Activated T-cell treated with anti-CD3 and anti-CD28 coated beads, Interleukin-2, amount 50 U/mL, for 72 hours (primary cell): Measurements from ENCODE around the gene NUFIP2. TPM values are rescaled to one million over a fixed set of nuclear protein-coding genes. Genes with fewer than 3 reads are reported as not detected.
"Not testable (repeated sequence)": the region's sequence is repeated elsewhere in the genome, so short reads cannot be mapped to it uniquely, and the experiment has no call there.

Experiments
- ATAC-seq, 2 donors: fragments of 150-1000 bp; cut with Tn5 transposase; replicated peaks in 1 of 2; 2 replicates each; pipeline ENCODE4 v1.10.0; 2021; ENCODE audit warnings: moderate library complexity in 2 of 2, mild to moderate bottlenecking in 1 of 2
- DNase-seq, 2 donors: peaks; one replicate each; pipeline ENCODE4 v3.0.0; 2021 to 2022; ENCODE audit warnings: mixed read lengths in 1 of 2
- H3K27ac Mint-ChIP-seq: one replicate; pipeline ENCODE4 v1.8.0; 2022; ENCODE audit warnings: mild to moderate bottlenecking, moderate library complexity, mixed read lengths
- H3K27me3 Mint-ChIP-seq: one replicate; pipeline ENCODE4 v1.8.0; 2022; ENCODE audit warnings: low read depth, mixed read lengths
- H3K36me3 Mint-ChIP-seq, 2 donors: one replicate each; pipeline ENCODE4 v1.8.0; 2022; ENCODE audit warnings: mixed read lengths in 2 of 2, mild to moderate bottlenecking in 1 of 2; ENCODE audit not compliant: insufficient read depth in 2 of 2
- H3K4me1 Mint-ChIP-seq: one replicate; pipeline ENCODE4 v1.8.0; 2022; ENCODE audit warnings: low read depth, mixed read lengths
- H3K4me3 Mint-ChIP-seq, 2 donors: one replicate each; pipeline ENCODE4 v1.8.0; 2022; ENCODE audit warnings: mild to moderate bottlenecking in 2 of 2, mixed read lengths in 2 of 2, moderate library complexity in 2 of 2
- H3K9me3 Mint-ChIP-seq, 2 donors: one replicate each; pipeline ENCODE4 v1.8.0; 2022; ENCODE audit warnings: mixed read lengths in 2 of 2
- total RNA-seq, 2 donors: library from RNA; stranded (reverse); gene quantifications; one replicate each; pipeline ENCODE4 v1.2.3, GENCODE V29; 2022

The NUFIP2 gene
- total RNA-seq, 2 donors from 2014 or later, result 72.9 to 74.3 TPM

DNA sequence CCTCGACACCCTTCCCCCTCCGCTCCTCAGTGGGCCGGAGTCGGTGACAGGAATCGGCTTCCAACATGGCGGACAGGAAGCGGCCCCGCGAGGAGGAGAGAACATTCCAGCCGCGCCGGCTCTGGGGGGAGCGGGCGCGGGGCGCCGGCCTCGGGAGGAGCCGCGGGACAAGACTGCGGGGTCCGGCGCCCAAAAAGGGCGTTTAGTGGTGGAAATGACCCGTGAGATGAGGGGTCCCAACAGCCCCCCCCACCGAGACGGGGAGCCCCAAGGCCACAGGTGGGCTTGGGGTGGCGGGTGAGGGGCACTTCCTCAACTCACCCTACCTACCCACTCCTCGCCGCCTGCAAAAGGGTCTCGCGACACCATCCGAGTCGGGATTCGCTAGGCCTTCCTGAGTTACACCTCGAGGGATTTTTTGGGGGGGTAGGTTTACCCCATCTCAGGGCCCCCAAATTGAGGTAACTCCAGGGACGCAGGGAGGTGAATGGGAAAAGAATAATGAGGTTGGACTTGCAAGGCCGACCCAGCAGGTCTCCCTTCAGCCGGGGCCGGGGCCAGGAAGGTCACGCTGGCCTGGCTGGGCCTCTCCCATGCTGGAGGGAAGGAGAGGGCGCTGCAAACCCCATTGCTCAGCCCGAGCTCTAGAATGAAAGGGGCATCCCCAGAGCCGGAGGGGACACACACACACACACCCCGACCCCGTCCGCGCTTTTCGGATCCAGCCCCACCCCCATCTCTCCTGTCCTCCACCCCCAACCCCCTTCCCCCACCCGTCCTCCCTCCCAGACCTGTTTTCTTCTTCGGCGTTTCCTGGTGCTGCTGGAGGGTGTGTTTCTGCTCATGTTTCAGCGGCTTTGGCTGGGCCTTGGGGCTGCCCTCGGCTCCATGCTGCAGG, 707 bp downstream of the NUFIP2 start:
- H3K27ac Mint-ChIP-seq, result peak overlapping the region; percentile 99
- H3K9me3 Mint-ChIP-seq, result no peaks in the 10 kb centered on the region
- H3K4me3 Mint-ChIP-seq, result peak overlapping the region; percentile 96 to 98
- H3K36me3 Mint-ChIP-seq, result peaks cover 7 to 25% of the 10 kb centered on the region in 2 donors
- peaks cover 52% of the 10 kb centered on the region for H3K4me1 Mint-ChIP-seq
- ATAC-seq (peak; percentile 42 to 49), DNase-seq (peak; percentile 78 to 79)
- no peaks in the 10 kb centered on the region for H3K27me3 Mint-ChIP-seq

DNA sequence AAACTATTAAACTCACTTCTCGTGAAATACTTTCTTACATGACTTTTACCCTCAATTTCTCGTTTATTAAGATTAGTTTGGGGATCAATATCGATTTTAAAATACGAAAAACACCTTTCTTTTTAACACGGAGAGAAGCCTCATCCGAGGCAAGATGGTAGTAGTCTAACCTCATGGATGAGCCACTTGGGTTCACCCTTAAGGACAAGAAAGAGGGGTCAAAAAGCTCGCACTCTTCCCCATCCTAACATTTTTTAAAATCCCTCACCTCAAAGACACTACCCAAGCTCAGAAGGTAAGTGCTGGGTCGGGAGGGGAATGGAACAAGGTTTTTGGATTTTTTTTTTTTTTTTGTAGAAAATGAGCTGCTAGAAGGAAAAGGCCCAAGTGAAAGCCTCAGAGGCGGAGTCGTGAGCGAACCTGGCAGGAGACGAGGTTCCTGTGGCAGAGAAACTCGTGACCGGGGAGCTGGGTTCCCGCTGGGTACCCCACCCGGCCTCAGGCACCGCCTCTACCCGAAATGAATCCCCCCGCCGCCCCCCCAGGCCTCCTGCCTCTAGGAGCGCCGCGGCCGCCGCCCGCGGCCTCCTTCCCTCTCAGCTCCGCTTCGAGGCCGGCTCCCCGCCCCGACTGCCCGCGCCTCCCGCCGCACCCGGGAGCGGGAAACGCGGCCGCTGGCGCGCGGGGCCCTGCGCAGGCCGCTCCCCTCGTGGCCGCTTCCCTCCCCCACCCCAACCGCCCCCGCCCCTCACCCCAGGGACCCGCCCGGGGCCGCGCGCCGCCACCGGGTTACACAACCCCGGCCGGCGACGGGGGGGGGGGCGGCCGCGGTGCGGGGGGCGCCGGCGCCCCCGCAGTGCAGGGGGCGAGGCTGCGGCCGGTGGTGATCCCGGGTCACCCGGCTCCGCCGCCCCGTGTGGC, 1.6 kb downstream of the NUFIP2 start:
- Mint-ChIP-seq H3K27ac (peak overlapping the region; percentile 99), H3K4me3 (peak overlapping the region; percentile 98), H3K27me3 (no peaks in the 10 kb centered on the region), H3K36me3 (peaks cover 7 to 33% of the 10 kb centered on the region in 2 donors), H3K9me3 (no peaks in the 10 kb centered on the region), H3K4me1 (peaks cover 61% of the 10 kb centered on the region)
- DNase-seq, result peak; percentile 62
- ATAC-seq, result peak; percentile 1 to 3

DNA sequence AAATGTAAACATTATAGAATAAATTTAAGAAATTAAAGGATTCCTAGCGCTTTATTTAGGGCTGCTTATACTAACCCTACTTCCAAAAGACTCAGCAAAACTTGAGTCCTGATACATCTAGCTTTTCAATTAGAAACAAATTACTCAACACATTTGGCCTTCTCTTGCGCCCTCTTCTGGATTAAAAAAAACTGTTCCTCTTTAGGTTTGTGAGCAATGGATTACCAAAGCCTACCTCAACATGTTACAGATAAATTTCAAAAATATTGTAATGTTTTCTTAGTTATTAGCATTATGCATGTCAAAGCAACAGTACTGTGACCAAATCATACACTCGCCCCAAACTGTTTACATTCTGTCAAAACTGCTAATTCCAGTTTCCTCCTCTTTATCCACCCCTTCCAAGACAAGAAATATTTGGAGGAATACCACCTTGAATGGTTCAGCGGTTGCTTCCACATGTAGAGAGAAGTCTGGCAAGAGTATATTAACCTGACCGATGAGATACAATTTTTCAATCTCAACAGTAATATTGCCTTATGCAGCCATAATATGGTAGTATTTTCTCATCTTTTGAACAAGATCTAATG, 2.7 kb downstream of the NUFIP2 start:
- Mint-ChIP-seq H3K36me3 (peaks cover 9 to 44% of the 10 kb centered on the region in 2 donors), H3K27ac (peak overlapping the region; percentile 99), H3K27me3 (no peaks in the 10 kb centered on the region), H3K4me1 (peaks cover 72% of the 10 kb centered on the region), H3K9me3 (no peaks in the 10 kb centered on the region), H3K4me3 (peak overlapping the region; percentile 88 to 98)
- DNase-seq, result peak; percentile 23 to 50
- ATAC-seq, result no peak

DNA sequence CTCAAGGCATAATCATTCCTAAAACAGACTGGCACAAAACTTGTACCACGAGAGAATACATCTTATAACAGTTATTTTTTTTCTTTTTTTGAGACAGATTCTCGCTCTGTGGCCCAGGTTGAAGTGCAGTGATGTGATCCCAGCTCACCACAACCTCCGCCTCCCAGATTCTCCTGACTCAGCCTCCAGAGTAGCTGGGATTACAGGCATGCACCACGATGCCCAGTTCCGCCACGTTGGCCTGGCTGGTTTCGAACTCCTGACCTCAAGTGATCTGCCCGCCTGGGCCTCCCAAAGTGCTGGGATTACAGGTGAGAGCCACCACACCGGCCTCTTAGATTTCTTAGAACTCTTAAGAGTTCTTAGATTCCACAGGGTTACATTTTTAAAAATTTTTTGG, 4.1 kb downstream of the NUFIP2 start:
- peaks cover 9 to 55% of the 10 kb centered on the region in 2 donors for H3K36me3 Mint-ChIP-seq
- no peak for DNase-seq

DNA sequence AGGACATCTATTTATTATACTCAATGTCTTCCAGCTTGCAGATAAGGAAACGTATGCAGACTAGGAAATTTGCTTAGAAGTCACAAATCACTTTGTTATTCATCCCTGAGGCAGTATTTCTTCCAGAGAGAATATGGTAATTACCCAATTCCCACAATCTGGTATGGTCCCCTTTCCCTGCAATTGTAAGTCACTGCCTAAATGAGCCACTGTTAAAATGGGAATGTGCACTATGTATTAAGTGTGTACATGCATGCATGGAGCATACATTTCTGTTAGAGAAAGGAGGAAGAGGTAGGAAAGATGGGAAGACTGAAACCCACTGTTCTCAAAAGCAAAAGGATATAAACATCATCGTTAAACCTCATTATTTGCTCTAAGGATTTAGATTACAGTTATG, 10.0 kb downstream of the NUFIP2 start:
- no peaks in the 10 kb centered on the region for H3K27me3 Mint-ChIP-seq
- peaks cover 0 to 2% of the 10 kb centered on the region in 2 donors for H3K9me3 Mint-ChIP-seq
- peaks cover 78% of the 10 kb centered on the region for H3K4me1 Mint-ChIP-seq
- H3K27ac Mint-ChIP-seq, result peak overlapping the region; percentile 24
- peaks cover 19 to 79% of the 10 kb centered on the region in 2 donors for H3K36me3 Mint-ChIP-seq
- DNase-seq, result no peak
- ATAC-seq, result no peak
- peak overlapping the region; percentile 9 to 36 for H3K4me3 Mint-ChIP-seq

More for the DNA sequence above, 4.1 kb downstream of the NUFIP2 start:
- ATAC-seq, result no peak
- no peaks in the 10 kb centered on the region for H3K27me3 Mint-ChIP-seq
- peak overlapping the region; percentile 92 for H3K27ac Mint-ChIP-seq
- H3K4me3 Mint-ChIP-seq, result peak overlapping the region; percentile 65 to 79
- no peaks in the 10 kb centered on the region for H3K9me3 Mint-ChIP-seq
- peaks cover 78% of the 10 kb centered on the region for H3K4me1 Mint-ChIP-seq

DNA sequence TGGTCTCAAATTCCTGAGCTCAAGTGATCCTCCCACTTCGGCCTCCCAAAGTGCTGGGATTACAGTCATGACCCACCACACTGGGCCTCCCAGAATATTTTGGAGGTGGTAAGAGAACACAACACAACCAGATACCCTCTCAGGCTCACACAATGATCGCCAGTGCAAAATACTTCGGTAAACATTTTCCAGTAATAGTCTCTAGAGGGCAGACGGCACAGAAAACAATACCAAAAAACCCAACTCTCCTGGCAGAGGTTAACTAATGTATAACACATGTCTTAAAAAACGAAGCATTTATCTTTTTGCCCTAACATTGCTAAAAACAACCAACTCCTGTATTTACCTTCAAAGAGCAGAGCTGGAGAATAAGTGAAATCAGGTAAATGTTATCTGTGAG, 10.5 kb downstream of the NUFIP2 start:
- peak overlapping the region; percentile 24 for H3K27ac Mint-ChIP-seq
- ATAC-seq, result no peak
- peaks cover 0 to 2% of the 10 kb centered on the region in 2 donors for H3K9me3 Mint-ChIP-seq
- no peak for DNase-seq
- H3K4me1 Mint-ChIP-seq, result peaks cover 78% of the 10 kb centered on the region
- H3K36me3 Mint-ChIP-seq, result peaks cover 19 to 79% of the 10 kb centered on the region in 2 donors
- no peaks in the 10 kb centered on the region for H3K27me3 Mint-ChIP-seq
- H3K4me3 Mint-ChIP-seq, result peak overlapping the region in 1 of 2 donors; percentile 9

DNA sequence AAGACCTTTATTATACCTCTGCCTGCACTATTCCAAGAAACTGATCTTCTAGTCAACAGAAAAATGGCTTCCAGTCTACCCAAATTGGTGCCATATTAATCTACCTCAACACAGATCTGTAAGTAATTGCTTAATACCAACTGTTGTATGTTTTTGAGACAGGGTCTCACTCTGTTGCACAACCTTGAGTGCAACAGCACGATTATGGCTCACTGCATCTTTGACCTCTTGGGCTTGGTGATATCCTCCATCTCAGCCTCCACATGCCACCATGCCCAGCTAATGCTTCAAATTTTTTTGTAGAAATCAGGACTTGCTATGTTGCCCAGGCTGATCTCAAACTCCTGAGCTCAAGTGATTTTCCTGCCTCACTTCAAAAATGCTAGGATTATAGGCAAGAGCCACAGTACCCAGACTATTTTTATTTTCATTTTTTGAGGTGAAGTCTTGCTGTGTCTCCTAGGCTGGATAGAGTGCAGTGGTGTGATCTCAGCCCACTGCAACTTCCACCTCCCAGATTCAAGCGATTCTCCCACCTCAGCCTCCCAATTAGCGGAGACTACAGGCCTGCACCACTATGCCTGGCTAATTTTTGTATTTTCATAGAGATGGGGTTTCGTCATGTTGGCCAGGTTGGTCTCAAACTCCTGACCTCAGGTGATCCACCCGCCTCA, 14.4 kb downstream of the NUFIP2 start:
- H3K9me3 Mint-ChIP-seq, result peaks cover 0 to 2% of the 10 kb centered on the region in 2 donors
- peaks cover 71% of the 10 kb centered on the region for H3K4me1 Mint-ChIP-seq
- DNase-seq, result no peak
- H3K27ac Mint-ChIP-seq, result peak overlapping the region; percentile 69
- peaks cover 28 to 67% of the 10 kb centered on the region in 2 donors for H3K36me3 Mint-ChIP-seq
- peak overlapping the region in 1 of 2 donors; percentile 59 for H3K4me3 Mint-ChIP-seq
- ATAC-seq, result no peak
- no peaks in the 10 kb centered on the region for H3K27me3 Mint-ChIP-seq

DNA sequence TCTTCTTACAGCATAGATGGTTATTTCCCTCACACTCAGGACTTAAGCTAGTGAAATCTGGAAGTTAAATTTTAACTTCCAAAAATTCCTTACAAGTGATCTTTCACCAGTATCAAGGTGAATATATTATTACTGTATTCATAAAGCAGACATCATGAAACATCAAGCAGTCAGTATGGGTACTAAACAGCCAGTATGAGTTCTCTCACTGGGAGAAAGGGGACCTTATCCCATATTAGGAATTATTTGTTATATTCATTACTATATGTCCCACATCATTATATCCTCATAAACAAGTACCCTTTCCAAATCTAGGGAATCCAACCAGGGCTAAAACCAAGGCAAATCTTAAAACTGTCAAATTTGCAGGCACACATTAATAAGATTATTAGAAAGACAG, 15.3 kb downstream of the NUFIP2 start:
- DNase-seq (no peak), ATAC-seq (no peak)
- H3K27me3 Mint-ChIP-seq, result no peaks in the 10 kb centered on the region
- no peak overlapping the region for H3K4me3 Mint-ChIP-seq
- peaks cover 27 to 65% of the 10 kb centered on the region in 2 donors for H3K36me3 Mint-ChIP-seq
- H3K27ac Mint-ChIP-seq, result peak overlapping the region; percentile 40
- H3K4me1 Mint-ChIP-seq, result peaks cover 71% of the 10 kb centered on the region
- H3K9me3 Mint-ChIP-seq, result peaks cover 0 to 2% of the 10 kb centered on the region in 2 donors

DNA sequence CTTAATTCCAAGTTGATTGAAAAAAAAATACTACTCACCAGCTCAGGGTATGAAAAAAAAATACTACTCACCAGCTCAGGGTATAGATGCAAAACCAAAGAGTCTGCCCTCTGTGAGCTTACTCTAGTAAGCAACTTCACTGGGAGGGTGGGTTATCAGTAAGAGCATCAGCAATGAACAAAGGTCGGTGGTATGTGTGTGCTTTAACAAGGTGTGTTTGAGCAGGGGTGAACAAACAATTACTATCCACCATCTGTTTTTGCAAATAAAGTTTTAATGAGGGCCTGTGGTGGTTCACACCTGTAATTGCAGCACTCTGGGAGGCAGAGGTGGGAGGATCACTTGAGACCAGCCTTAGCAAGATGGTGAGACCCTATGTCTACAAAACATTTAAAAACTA, 20.0 kb downstream of the NUFIP2 start:
- peak overlapping the region; percentile 7 for H3K27ac Mint-ChIP-seq
- H3K27me3 Mint-ChIP-seq, result no peaks in the 10 kb centered on the region
- H3K9me3 Mint-ChIP-seq, result no peaks in the 10 kb centered on the region
- H3K36me3 Mint-ChIP-seq, result peaks cover 15 to 43% of the 10 kb centered on the region in 2 donors
- no peak overlapping the region for H3K4me3 Mint-ChIP-seq
- H3K4me1 Mint-ChIP-seq, result peaks cover 56% of the 10 kb centered on the region
- ATAC-seq, result no peak
- no peak for DNase-seq

DNA sequence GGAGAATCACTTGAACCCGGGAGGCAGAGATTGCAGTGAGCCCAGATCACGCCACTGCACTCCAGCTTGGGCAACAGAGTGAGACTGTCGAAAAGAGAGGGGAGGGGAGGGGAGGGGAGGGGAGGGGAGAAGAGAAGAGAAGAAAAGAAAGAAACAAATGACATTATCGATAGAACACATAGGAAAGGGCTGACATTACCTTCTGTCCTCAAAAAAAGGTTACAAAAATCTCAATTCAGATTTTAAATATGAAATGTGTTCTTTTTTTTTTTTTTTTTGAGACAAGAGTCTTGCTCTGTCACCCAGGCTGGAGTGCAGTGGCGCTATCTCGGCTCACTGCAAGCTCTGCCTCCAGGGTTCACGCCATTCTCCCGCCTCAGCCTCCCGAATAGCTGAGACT, 22.0 kb downstream of the NUFIP2 start:
- not testable (repeated sequence) for H3K27me3 Mint-ChIP-seq, H3K9me3 Mint-ChIP-seq, ATAC-seq, DNase-seq, H3K4me3 Mint-ChIP-seq, H3K27ac Mint-ChIP-seq
- Mint-ChIP-seq H3K36me3 (peaks cover 11 to 27% of the 10 kb centered on the region in 2 donors), H3K4me1 (peaks cover 48% of the 10 kb centered on the region)

DNA sequence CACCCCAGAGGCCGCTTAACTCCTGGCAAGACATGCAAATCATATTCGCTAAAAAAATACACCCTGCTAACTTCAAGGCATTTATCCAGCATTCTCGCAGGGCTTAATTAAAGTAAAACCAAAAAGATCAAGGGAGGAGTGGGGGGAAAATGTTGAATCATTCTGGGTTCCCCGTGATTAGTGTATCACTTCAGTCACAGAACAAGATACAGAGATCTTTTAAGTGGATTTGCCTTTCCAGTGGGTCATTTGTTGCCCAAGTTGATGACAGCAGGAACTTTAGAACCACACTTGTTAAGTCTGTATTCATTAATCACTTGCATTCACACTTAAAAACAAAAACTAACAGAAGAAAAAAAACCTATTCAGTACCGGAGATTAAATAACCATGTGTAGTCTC, 30.0 kb downstream of the NUFIP2 start:
- H3K27ac Mint-ChIP-seq, result peak overlapping the region; percentile 84

DNA sequence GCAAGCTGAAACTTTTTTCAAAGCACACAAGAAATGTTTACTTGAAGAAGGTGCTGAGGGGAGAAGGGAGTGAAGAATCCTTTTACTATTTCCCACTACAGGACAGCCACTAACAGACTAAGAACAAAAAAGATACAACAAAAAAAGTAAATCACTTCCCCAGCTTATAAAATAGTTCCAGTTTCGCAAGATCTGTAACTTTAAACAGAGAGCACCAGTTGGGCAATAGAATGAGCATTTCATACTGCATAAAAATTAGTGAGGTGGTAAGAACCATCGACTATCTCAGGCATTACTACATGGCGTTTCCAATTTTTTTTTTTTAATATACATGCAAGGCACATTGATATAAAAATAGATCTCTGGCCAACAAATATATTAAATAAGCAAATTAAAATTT, 36.2 kb downstream of the NUFIP2 start:
- DNase-seq (no peak), ATAC-seq (no peak)
- peaks cover 3 to 16% of the 10 kb centered on the region in 2 donors for H3K36me3 Mint-ChIP-seq
- no peak overlapping the region for H3K27ac Mint-ChIP-seq
- peaks cover 38% of the 10 kb centered on the region for H3K4me1 Mint-ChIP-seq
- no peaks in the 10 kb centered on the region for H3K27me3 Mint-ChIP-seq
- peak overlapping the region in 1 of 2 donors; percentile 37 for H3K4me3 Mint-ChIP-seq
- H3K9me3 Mint-ChIP-seq, result no peaks in the 10 kb centered on the region

More for the DNA sequence above, 30.0 kb downstream of the NUFIP2 start:
- no peak overlapping the region for H3K4me3 Mint-ChIP-seq
- H3K9me3 Mint-ChIP-seq, result no peaks in the 10 kb centered on the region
- DNase-seq, result no peak
- peaks cover 42% of the 10 kb centered on the region for H3K4me1 Mint-ChIP-seq
- no peak for ATAC-seq
- H3K36me3 Mint-ChIP-seq, result peaks cover 1 to 12% of the 10 kb centered on the region in 2 donors
- no peaks in the 10 kb centered on the region for H3K27me3 Mint-ChIP-seq
